Amniotic stem cell (primary cell): Measurements from ENCODE around the gene ZNF678.

Source experiments
- DNase-seq: peaks from one replicate; lab custom pipeline; 2025; lab: John Stamatoyannopoulos, UW

Gene ZNF678

GRCh38 chr1:227723474-227723873 lies 160.1 kb downstream of the ZNF678 start:
- DNase-seq, result no peak

- no peak for DNase-seq
These were observed 161.7 kb downstream of the ZNF678 start for GRCh38 chr1:227725046-227725445.

- DNase-seq, result no peak
These were observed 163.0 kb downstream of the ZNF678 start for GRCh38 chr1:227726318-227726717.
